Caco-2 (cell line): ENCODE measurements around the gene NELFB. TPM values are rescaled to one million over a fixed set of nuclear protein-coding genes. Genes with fewer than 3 reads are reported as not detected.

Source experiments
- BruUV-seq: library from RNA; stranded (reverse); fragments of 400-500 nt; replicated peaks from 2 replicates; lab custom pipeline; 2021; lab: Mats Ljungman, UMichigan
- CTCF ChIA-PET: fragments of 300-600 bp; sonication (Branson Sonifier 250); formaldehyde crosslinking; loops from one replicate; lab custom pipeline; 2022; ENCODE audit warnings: antibody characterized with exemption; lab: Charles Lee
- POLR2A ChIA-PET: fragments of 300-600 bp; sonication (Branson Sonifier 250); formaldehyde crosslinking; loops from one replicate; lab custom pipeline; 2022; ENCODE audit warnings: antibody characterized with exemption; lab: Charles Lee
- DNase-seq, 2 experiments: peaks; one replicate each; pipeline versions ENCODE4 v3.0.0 to v3.0.0-alpha.2; 2020 to 2022
- H3K27me3 ChIP-seq: replicated peaks from 2 replicates; pipeline ENCODE4 v1.6.0; 2011; ENCODE audit warnings: low read length; ENCODE audit not compliant: control insufficient read depth, insufficient read depth
- H3K36me3 ChIP-seq: 2 replicates; pipeline ENCODE4 v1.5.1; 2011; ENCODE audit warnings: low read length; ENCODE audit not compliant: control insufficient read depth, insufficient read depth
- H3K4me1 ChIP-seq: fragments of 250-450 bp; sonication (Bioruptor Pico); 2 replicates; pipeline ENCODE4 v1.5.1; 2020; ENCODE audit warnings: mild to moderate bottlenecking
- H3K4me3 ChIP-seq: 2 replicates; pipeline ENCODE4 v1.5.1; 2011; ENCODE audit warnings: low read depth, mild to moderate bottlenecking, control low read depth, low read length
- H3K9me3 ChIP-seq: fragments of 250-450 bp; sonication (Bioruptor Pico); 2 replicates; pipeline ENCODE4 v1.5.1; 2020; ENCODE audit warnings: mild to moderate bottlenecking, moderate library complexity
- H3K27ac Mint-ChIP-seq: one replicate; pipeline ENCODE4 v1.8.0; 2022; ENCODE audit warnings: mixed read lengths; ENCODE audit not compliant: unreplicated experiment
- H3K27me3 Mint-ChIP-seq: one replicate; pipeline ENCODE4 v1.8.0; 2022; ENCODE audit warnings: mixed read lengths; ENCODE audit not compliant: insufficient read depth, unreplicated experiment
- H3K36me3 Mint-ChIP-seq: one replicate; pipeline ENCODE4 v1.8.0; 2022; ENCODE audit warnings: mild to moderate bottlenecking, mixed read lengths; ENCODE audit not compliant: insufficient read depth, unreplicated experiment
- H3K4me1 Mint-ChIP-seq: one replicate; pipeline ENCODE4 v1.8.0; 2022; ENCODE audit warnings: low read depth, mixed read lengths; ENCODE audit not compliant: unreplicated experiment
- H3K4me3 Mint-ChIP-seq: one replicate; pipeline ENCODE4 v1.8.0; 2022; ENCODE audit warnings: mild to moderate bottlenecking, moderate library complexity, mixed read lengths; ENCODE audit not compliant: unreplicated experiment
- H3K9me3 Mint-ChIP-seq: one replicate; pipeline ENCODE4 v1.8.0; 2022; ENCODE audit warnings: mixed read lengths; ENCODE audit not compliant: unreplicated experiment
- CTCF ChIP-seq, 2 experiments: fragments of 200-600 bp in 1 of 2; IDR thresholded peaks; 1 replicate in 1 of 2; 2 replicates in 1 of 2; pipeline versions ENCODE4 v1.5.1 to v1.8.0; 2011 to 2022; ENCODE audit warnings: antibody characterized with exemption in 1 of 2, control low read depth in 1 of 2, inconsistent platforms in 1 of 2, low read depth in 1 of 2, low read length in 1 of 2, mild to moderate bottlenecking in 1 of 2, moderate library complexity in 1 of 2; ENCODE audit not compliant: insufficient read depth in 1 of 2, severe bottlenecking in 1 of 2, unreplicated experiment in 1 of 2
- intact Hi-C: fragments of 100-400 bp; cut with micrococcal nuclease; formaldehyde crosslinking; loops from one replicate; pipeline ENCODE4 v1.10.0; 2022; ENCODE audit not compliant: unreplicated experiment
- total RNA-seq: library from RNA; stranded (reverse); gene quantifications from 2 replicates; pipeline ENCODE4 v1.2.3, GENCODE V29; 2022

The NELFB gene
- total RNA-seq, 1 experiment from 2014 or later, result 79.1 TPM

GRCh38 chr9:137266162-137266527, 11.0 kb downstream of the NELFB start:
- no peak for TF ChIP-seq CTCF (IDR thresholded peaks at IDR 0.05; ENCODE audit: insufficient read depth in 1 of 2, low read depth in 1 of 2, low read length in 1 of 2, severe bottlenecking in 1 of 2, unreplicated experiment in 1 of 2)
- H3K36me3 Mint-ChIP-seq, result peaks cover 79% of the 10 kb centered on the region
- intact Hi-C loops, result no loop called here
- H3K9me3 ChIP-seq, result no peaks in the 10 kb centered on the region
- H3K36me3 ChIP-seq, result peaks cover 3% of the 10 kb centered on the region
- H3K27ac Mint-ChIP-seq, result no peak overlapping the region
- H3K27me3 ChIP-seq, result no peaks in the 10 kb centered on the region
- no TSS peak for BruUV-seq
- no peak overlapping the region for H3K4me3 Mint-ChIP-seq
- H3K27me3 Mint-ChIP-seq, result no peaks in the 10 kb centered on the region
- H3K9me3 Mint-ChIP-seq, result no peaks in the 10 kb centered on the region
- H3K4me1 Mint-ChIP-seq, result no peaks in the 10 kb centered on the region
- POLR2A ChIA-PET, result no interaction called here
- DNase-seq, result no peak
- H3K4me1 ChIP-seq, result no peaks in the 10 kb centered on the region
- CTCF ChIA-PET, result interaction anchor here (0.8 kb wide), 1 partner anchor 12 kb away, joined by 3 read pairs; no protein-coding TSS in a partner anchor
- no peak overlapping the region for H3K4me3 ChIP-seq

- peaks cover 78% of the 10 kb centered on the region for H3K36me3 Mint-ChIP-seq
Measured at GRCh38 chr9:137266585-137267453, 11.7 kb downstream of the NELFB start.

GRCh38 chr9:137267933-137268355, 12.8 kb downstream of the NELFB start:
- Mint-ChIP-seq H3K27me3 (no peaks in the 10 kb centered on the region), H3K9me3 (no peaks in the 10 kb centered on the region), H3K4me1 (no peaks in the 10 kb centered on the region), H3K36me3 (peaks cover 75% of the 10 kb centered on the region), H3K27ac (no peak overlapping the region), H3K4me3 (no peak overlapping the region)
- Histone ChIP-seq H3K36me3 (peaks cover 3% of the 10 kb centered on the region), H3K27me3 (no peaks in the 10 kb centered on the region), H3K9me3 (no peaks in the 10 kb centered on the region), H3K4me3 (no peak overlapping the region), H3K4me1 (no peaks in the 10 kb centered on the region)
- TF ChIP-seq CTCF (IDR thresholded peaks at IDR 0.05; ENCODE audit: insufficient read depth in 1 of 2, low read depth in 1 of 2, low read length in 1 of 2, severe bottlenecking in 1 of 2, unreplicated experiment in 1 of 2), result no peak
- intact Hi-C loops, result no loop called here
- no TSS peak for BruUV-seq
- no peak for DNase-seq
- ChIA-PET POLR2A (no interaction called here), CTCF (interaction anchor here (0.7 kb wide), 1 partner anchor 267 kb away, joined by 8 read pairs; no protein-coding TSS in a partner anchor)

More at GRCh38 chr9:137266585-137267453, 11.7 kb downstream of the NELFB start:
- Mint-ChIP-seq H3K4me1 (no peaks in the 10 kb centered on the region), H3K9me3 (no peaks in the 10 kb centered on the region), H3K4me3 (no peak overlapping the region), H3K27ac (no peak overlapping the region), H3K27me3 (no peaks in the 10 kb centered on the region)
- POLR2A ChIA-PET, result no interaction called here
- no peaks in the 10 kb centered on the region for H3K4me1 ChIP-seq
- H3K27me3 ChIP-seq, result no peaks in the 10 kb centered on the region
- DNase-seq, result no peak
- H3K4me3 ChIP-seq, result no peak overlapping the region
- peaks cover 3% of the 10 kb centered on the region for H3K36me3 ChIP-seq
- no peaks in the 10 kb centered on the region for H3K9me3 ChIP-seq
- no peak for TF ChIP-seq CTCF (IDR thresholded peaks at IDR 0.05; ENCODE audit: insufficient read depth in 1 of 2, low read depth in 1 of 2, low read length in 1 of 2, severe bottlenecking in 1 of 2, unreplicated experiment in 1 of 2)
- intact Hi-C loops, result no loop called here
- CTCF ChIA-PET, result interaction anchor here (0.7 kb wide), 1 partner anchor 268 kb away, joined by 8 read pairs; no protein-coding TSS in a partner anchor
- BruUV-seq, result no TSS peak
